ENCODE results near the gene ENPP6.

ENPP6 gene

DNA sequence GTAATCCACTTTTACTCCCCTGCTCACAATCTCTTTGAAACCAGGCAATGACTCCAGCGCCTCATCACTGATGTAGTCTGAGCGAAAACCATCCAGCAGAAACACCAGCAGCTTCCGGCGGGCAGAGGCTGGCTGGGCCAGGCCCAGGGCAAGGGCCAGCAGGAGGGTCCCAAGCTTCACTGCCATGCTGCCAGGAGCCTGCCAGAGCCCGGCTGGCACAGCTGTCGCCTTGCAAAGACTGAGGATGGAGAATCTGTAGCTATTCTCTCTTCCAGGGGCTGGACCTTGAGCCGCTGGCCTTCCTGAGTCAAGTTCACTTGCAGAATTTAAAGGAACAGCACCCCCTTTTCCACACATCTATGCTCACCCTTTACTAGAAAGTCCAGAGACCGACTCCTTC, at the start of gene ENPP6:
Gene ENPP6 (minus strand): TSS at position 240 of the 400 bp plus-strand sequence. CDS start 54 bp downstream, at position 186.
- DNase-seq = no peak

DNA sequence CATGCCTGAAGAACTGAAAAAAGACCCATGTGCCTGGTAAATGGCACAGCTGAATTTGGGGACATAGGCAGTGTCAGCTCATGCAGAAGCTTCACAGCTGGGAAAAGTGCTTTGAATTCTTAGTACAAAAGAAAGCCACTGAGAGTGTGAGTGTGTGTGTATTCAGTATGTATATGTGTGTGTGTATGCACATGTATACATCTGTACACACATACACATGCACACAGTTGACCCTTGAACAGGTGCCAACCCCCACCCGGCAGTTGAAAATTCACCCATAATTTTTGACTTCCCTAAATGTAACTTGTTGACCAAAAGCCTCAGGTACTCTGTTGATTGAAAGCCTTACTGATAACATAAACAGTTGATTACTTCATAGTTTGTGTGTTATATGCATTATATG, 49.5 kb upstream of the ENPP6 start:
- DNase-seq = no peak

DNA sequence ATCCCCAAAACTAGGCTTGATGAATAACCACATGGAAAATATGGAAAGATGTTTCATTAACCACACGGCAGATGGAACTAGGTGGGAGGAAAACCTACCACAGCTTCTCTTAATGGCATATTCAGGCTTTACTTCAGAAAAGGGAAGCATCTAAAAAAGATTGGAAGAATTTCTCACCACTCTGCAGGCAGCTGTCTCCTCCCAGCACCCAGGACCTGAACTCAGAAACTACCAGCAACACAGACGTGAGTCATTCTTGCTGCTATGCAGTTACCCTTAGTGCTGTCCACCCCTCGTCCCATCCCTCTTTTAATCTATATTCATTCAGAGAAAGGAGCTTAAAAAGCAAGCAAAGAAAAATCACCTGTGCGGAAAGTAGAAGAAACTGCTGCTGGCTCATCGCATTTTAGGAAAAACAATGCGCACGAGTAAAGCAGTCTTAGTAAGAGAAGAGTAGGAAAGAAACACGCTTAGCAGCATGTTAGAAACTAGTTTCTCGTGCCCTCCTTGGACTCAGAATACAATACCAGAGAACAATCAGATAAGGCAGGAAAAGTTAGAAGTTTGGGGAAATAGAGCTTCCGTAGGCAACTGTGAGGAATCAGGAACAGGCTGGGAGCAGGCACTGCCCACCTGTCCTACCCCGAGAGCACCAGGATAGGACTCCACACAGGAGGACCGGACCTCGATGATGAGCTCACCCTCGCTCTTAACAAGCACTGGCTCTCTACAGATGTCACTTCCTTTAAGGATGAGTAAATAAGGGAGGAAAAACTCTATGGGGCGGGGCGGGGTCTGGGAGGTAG, 48.1 kb upstream of the ENPP6 start:
- DNase-seq = no peak

DNA sequence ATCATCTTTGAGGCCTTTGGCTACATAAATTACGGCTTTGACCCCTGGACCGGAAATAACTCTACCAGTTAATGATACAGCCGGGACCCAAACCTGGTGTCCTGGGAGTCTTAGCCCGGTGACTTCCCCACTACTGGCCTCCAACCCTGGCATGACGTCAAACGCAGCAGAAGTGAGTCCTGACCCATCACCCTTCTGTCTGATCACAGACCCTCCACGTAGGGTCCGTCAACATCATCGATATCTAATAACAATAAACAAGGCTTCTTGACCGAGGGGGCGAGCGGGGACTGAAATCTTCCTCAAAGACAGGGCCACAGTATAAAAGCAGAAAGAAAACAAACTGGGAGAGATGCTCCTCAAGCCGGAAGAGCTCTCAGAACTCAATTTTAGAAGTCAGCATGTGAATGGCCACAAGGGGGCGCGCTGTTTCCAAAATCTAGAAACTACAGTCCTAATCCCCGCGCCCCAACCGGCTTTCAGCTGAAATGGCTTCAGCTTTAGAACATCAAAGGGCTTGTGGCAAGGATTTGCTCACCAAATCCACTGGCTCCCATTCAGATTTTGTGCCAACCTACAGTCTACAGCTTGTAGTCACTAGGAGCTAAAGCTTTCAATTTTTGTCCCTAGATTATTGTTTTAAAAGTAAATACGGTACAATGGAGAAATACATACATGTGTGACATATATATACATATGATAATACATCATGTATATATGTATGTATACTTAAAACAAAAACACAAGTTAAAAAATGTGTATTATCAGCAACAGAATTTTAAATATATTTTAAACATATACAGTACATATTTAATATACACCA, 46.4 kb upstream of the ENPP6 start:
- DNase-seq = peak; percentile 98

DNA sequence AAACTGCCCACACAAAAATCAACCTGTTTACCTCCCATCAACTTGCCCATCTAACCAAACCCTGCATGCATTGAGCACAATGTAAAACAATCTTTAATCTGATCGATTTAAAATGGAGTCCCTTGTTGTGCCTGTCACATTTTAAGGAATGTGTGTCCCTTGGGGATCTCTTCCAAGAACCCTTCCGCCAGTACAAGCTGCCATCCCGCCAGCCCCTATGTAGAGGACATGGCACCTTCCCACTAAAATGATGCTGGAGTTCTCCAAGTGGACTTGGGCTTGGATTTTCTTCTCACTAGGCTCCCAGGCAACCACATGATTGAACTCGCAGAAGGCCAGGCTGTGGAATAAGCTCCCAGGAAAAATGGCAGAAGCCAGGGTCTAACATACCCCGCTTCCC, 45.8 kb upstream of the ENPP6 start:
- no peak for DNase-seq

DNA sequence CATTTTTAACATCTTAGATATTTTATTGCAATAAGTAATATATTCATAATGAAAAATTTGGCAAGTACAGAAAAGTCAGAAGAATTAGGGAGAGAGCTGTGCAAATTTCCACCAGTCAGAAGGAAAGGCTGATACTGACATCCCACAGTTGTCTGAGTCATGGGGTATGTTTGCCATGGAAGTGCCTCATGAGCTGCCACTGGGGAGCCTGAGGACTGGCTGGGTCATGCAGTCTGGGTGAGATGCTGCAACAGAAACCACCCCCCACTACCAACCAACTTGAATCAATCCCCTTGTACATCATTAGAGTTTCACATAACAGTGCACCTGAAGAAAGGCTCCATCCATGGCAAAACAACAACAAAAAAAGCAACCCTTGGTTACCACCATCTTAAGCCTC, 45.2 kb upstream of the ENPP6 start:
- no peak for DNase-seq

DNA sequence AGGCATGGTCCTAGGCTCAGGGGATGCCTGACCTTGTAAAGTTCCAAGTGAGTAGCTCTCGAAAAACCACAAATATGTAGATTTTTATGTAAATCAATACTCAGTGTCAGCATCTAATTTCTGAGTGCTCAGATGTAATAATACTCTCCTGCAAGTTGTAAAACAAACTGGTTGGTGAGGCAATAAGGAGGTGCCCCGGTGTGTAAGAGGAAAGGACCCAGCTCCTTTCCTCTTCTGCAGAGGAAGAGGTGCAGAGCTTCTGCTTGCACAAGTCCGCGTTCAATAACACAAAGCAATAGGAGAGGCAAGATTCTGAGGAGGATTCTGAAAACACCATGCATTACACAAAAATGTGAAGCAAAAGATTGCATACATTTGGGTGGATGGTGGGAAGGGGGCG, 43.6 kb upstream of the ENPP6 start:
- no peak for DNase-seq

DNA sequence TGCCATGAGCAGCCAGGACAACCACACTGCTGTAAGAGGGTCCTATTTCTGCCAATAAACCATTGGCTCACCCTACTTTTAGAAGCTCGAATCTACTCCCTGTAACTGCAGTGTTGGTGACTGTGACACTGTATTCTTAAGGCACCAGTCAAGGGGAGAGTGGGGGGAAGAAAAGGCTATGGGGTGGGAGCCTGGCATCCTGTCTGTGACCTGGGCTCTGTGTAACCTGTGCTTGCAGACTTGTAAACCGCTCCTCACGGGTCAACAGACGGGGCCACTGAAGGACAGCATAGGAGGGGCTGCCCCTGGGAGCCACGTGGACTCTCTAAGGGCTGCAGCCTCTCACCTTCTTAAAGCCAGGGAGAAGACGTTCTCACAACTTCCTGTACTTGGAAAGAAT, 42.2 kb upstream of the ENPP6 start:
- no peak for DNase-seq

DNA sequence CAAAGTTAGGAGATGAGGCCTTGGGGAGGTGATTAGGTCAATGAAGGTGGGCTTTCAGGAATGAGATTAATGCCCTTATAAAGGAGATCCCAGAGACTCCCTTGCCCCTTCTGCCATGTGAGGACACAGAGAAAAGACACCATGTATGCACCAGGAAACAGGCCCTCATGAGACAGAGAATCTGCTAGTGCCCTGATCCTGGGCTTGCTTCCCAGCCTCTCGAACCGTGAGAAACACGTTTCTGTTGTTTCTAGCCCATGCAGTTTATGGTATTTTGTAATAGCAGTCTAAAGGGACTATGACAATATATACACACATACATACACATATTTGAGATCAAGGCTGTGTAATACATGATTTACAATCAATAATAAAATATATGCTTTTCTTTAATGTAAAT, 41.4 kb upstream of the ENPP6 start:
- no peak for DNase-seq

DNA sequence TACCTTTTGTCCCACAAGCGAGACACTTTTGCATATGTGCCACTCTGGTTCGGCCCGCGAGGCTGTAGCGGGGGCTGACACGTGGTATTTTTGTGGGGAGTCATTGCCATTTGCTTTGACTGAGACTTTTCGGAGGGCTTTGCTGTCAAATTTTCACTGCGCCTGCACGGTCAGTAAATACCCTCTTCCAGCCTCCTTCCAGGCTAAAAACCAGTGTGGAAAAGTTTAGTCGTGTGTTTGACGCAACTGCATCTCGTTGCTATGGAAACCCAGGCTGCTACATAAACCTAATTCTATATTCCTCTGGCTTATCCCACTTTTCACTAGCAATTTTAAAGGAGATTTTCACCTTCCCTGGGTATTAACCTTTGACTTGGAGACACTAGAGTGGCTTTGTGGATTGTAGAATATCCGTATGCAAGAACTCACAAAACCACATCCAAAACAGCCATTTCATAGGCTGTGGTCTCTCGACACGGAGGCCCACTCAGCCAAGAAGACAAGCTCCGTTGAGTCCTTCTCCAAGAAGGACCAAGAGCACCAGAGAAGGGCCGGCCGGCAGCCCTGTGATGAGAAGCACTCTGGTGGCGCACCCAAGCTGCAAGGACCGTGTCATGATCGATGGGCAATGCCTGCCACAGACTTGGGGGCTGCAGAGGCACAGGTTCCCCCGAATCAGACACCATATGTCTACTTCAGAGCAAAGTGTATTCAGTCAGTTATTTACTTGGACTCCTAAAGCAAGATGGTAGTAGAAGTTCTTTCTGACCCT, 38.4 kb upstream of the ENPP6 start:
- DNase-seq = no peak

DNA sequence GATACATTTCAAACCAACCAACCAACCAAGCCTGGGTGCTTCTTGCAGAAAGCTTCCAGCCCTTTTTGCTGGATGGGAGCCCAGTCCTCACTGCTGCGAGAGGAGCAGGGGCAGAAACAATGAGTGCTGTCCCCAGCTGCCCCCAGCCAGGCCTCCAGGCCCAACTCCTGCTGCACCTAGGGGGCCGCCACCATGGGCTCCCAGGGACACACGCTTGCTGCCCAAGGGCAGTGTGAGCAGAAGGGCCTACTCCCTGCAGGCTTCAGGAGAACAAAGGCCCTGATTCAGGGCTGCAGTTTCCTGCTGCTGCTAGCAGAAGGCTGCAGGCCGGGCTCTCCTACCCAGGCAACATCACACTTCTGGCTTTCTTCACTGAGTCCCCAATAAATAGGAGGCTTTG, 37.7 kb upstream of the ENPP6 start:
- DNase-seq = no peak

DNA sequence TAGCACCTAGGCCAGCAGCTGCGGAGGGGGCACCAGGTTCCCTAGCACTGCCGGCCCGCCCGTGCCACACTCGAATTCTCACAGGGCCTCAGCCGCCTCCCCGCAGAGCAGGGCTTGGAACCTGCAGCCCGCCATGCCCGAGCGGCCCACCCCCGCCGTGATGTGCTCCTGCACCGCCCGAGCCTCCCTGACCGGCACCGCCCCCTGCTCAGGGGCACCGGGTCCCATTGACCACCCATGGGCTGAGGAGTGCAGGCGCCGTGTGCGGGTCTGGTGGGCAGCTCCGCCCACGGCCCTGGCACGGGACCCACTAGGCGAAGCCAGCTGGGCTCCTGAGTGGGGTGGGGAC, 35.4 kb upstream of the ENPP6 start:
- DNase-seq = no peak

DNA sequence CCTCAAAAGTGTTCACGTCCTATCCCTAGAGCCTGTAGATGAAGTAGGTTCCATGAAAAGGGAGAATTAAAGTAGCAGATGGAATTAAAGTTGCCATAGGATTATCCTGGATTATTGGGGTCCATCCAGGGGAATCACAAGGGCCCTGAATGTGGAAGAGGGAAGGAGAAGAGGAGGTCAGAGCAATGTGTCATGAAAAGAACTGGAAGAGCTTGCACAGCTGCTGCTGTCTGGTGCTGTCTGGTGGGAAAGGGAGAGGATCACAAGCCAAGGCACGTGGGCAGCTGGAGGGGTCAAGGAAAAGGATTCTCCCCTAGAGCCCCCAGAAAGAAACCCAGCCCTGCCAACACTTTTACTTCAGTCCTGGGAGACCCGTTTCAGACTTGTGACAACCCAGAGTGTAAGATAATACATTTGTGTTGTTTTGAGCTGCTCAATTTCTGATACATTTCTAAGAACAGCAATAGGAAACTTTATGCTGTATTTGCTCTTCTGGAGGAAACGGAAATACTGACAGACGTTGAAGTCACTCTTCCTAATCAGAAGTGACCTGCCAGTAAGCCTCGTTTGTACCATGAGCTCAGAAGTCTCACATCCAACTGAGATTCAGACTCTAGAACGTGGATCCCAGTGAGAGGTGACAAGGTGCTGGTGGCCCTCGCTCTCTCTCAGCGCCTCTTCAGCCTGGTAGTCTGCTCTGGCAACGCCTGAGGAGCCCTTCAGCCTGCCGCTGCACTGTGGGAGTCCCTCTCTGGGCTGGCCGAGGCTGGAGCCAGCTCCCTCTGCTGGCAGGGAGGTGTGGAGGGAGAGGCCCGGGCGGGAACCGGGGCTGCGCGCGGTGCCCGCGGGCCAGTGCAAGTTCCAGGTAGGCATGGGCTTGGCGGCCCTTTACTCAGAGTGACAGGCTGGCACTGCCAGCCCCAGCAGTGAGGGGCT, 34.7 kb upstream of the ENPP6 start:
- no peak for DNase-seq

DNA sequence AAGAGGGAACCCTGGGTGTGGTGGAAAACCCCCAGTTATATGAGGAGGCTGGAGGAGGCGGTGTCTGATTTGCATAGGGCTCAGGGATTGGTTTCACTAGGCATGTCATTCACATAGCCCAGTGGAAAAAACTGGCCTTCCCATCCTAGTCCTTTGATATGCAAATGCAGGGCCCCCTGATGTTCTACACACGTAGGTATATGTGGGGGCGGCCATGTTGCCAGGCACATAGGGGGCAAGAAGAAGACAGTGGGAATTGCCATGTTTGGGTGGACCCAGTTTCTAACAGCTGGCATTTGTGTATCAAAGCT, 34.0 kb upstream of the ENPP6 start:
- DNase-seq = no peak

DNA sequence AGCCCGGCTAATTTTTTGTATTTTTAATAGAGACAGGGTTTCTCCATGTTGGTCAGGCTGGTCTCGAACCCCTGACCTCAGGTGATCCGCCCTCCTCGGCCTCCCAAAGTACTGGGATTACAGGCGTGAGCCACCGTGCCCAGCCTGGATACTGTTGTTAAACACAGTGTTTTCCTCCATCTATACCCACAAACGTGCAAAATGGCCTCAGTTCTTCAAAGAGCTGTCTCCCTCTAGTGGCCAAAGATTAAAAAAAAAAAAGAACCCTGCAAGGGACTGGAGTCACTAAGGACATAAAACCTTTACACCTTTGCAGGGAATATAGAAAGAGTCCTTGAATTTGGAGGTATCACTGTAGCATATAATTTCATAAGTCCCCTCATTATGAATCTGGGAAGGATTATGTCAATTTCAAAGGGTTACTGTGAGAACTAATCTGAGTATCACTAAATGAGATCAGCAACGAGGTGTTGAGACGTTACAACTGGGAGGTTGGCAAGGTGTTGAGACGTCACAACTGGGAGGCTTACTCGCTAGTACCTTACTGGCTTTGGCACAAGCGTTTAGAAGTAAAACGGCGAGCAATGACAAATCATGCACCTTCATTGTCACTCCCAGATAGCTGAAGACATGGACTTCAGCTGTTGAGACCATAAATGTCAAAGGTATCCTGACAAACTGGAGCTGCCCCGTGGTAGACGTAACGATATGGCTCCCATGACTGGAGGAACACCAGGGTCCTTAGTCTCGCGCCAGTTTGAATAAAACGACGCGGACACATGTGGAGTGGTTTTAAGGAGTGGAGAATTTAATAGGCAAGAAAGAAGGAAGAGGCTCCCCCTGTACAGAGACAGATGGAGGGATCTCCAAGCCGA, 33.4 kb upstream of the ENPP6 start:
- DNase-seq = no peak

DNA sequence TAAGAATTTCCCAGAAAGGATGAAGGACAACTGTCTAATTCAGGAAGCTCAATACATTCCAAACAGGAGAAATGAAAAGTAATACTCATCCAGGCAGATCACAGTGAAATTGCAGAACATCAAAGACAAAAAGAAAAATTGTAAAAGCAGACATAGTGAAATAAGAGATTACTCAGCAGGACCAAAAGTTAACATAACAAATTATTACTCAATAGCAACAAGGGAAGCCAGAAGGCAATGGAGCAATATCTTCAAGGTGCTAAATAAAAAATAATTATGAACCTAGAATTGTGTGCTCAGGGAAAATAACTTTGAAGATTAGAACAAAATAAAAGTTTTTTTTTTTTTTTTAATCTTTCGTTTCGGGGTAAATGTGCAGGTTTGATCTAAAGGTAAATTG, 30.5 kb upstream of the ENPP6 start:
- DNase-seq = no peak

DNA sequence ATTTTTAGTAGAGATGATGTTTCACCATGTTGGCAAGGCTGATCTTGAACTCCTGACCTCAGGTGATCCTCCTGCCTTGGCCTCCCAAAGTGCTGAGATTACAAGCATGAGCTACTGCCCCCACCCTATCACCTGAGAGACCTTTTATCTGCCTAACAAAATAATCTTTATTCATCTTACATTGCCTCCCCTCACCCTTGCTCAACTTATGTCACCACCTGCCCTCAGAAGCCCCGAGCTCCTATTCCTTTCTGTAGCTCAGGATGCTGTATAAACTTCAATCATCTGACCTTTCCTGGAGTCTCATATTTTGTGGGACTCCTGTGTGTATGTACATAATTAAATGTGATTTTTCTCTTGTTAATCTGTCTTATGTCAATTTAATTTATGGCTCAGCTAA, 29.7 kb upstream of the ENPP6 start:
- DNase-seq = no peak

DNA sequence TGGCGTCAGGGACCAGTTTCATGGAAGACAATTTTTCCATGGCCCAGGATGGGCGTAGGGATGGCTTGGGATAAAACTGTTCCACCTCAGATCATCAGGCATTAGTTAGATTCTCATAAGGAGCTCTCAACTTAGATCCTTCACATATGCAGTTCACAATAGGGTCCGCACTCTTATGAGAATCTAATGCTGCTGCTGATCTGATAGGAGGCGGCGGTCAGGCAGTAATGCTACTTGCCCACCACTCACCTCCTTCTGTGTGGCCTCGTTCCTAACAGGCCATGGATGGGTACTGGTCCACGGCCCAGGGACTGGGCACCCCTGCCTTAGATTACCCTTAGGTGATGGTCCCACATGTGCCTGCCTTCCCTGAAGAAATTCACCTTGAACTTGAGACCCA, 28.8 kb upstream of the ENPP6 start:
- no peak for DNase-seq

DNA sequence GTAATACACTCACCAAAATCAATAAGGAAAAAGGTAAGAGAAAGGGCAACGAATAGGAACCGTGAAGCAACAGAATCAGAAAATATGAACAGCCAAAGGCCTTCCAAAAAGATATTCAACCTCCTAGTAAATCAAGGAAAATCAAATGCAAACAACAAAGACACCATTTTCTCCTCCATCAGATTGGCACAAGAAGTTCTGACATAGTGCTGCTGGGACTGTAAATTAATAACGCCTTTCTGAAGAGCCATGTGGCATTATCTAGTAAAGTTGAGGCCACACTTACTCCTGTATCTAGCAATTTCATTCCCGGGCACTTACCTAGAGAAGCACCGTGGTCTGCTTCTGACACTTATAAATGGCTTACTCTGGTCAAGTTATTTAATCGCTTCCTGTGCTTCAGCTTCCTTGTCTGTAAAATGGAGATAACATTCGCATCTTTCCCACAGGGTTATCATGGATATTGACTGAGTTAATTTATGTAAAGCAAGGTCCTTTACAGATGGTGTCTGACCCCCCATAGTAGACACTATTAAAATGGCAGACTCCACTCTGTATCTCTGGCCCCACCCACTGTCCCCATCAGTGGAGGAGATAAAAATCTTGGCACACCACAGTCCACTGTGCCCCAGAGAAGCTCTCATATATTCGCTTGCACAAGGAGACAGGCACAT, 20.5 kb upstream of the ENPP6 start:
- DNase-seq = no peak

DNA sequence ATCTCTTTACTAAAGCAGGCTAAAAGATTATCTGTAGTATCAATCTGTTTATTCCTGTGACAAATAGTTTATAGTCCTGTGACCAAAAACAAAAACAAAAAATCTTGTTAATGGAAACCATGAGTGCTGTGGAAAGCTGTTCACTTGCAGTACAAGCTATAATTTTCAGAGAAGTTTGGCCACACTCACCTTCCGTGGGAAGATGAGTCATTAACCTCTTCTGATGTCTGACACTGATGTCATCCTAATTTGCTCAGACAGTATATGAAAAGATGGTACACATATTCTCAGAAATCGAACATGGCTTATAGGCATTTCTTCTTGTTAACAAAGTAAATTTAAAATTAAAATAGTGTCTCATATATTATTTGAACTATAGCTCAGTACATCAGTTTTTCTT, 19.9 kb upstream of the ENPP6 start:
- DNase-seq = no peak

DNA sequence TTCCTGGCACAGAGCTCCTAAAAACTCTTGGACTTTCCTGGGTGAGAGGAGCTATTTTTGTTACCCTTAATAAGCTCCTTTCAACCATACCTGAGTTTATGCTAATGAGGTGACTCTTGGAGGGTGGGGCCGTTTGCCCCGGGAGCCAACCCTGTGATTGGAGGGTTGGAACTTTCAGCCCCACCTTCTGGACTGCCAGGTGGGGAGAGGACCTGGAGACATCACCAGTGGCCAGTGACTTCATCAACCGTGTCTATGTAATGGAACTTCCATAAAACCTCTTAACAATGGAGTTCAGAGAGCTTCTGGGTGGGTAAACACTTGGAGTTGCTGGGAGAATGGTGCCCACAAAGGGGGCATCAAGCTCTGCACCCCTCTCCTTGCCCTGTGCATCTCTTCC, 17.9 kb upstream of the ENPP6 start:
- no peak for DNase-seq

Measured in stimulated activated CD8-positive, alpha-beta memory T cell treated with anti-CD3 and anti-CD28 coated beads, Interleukin-4, amount 100 ng/mL, for 48 hours (primary cell).